ENCODE measurements around the gene ZSCAN4.

The ZSCAN4 gene

GRCh38 chr19:57686727-57687126 is 18.0 kb downstream of the ZSCAN4 start:
- no peak for DNase-seq

GRCh38 chr19:57687363-57688010 is 18.8 kb downstream of the ZSCAN4 start:
- DNase-seq, result no peak

GRCh38 chr19:57688011-57688763 is 19.5 kb downstream of the ZSCAN4 start:
- no peak for DNase-seq

GRCh38 chr19:57689750-57690149 is 21.0 kb downstream of the ZSCAN4 start:
- DNase-seq, result no peak

- DNase-seq, result no peak
These were observed 32.9 kb downstream of the ZSCAN4 start for GRCh38 chr19:57701625-57702024.

- no peak for DNase-seq
These were observed 37.6 kb downstream of the ZSCAN4 start for GRCh38 chr19:57706346-57706745.

GRCh38 chr19:57708641-57709361 is 40.1 kb downstream of the ZSCAN4 start, which contains the start of gene ZNF154:
ZNF154 (minus strand) TSS chr19:57709204; CDS start chr19:57708971, 233 bp downstream.
- no peak for DNase-seq

- DNase-seq, result no peak
These were observed 40.9 kb downstream of the ZSCAN4 start for GRCh38 chr19:57709616-57710015.

- DNase-seq, result no peak
These were observed 43.5 kb downstream of the ZSCAN4 start for GRCh38 chr19:57712222-57712621.

GRCh38 chr19:57719424-57719823 is 50.7 kb downstream of the ZSCAN4 start:
- no peak for DNase-seq

- DNase-seq, result no peak
These were observed 51.3 kb downstream of the ZSCAN4 start for GRCh38 chr19:57719901-57720519.

- DNase-seq, result no peak
These were observed 52.1 kb downstream of the ZSCAN4 start for GRCh38 chr19:57720878-57721277.
